Adrenal gland (tissue), 5 donors: Measurements from ENCODE around the gene HOXD9.

Experiments
- POLR2A ChIP-seq, 2 donors: fragments of 450-650 bp; IDR thresholded peaks; one replicate each; pipeline ENCODE4 v1.6.1; 2017; ENCODE audit warnings: antibody characterized with exemption in 2 of 2, mild to moderate bottlenecking in 2 of 2, moderate library complexity in 1 of 2
- TF ChIP-seq, protein P1 (sequence below), 6 experiments: fragments of 450-650 bp in 4 of 6; fragments of 200-600 bp in 2 of 6; sonication (generic) in 1 of 6; IDR thresholded peaks; 1 replicate in 5 of 6; 2 replicates in 1 of 6; pipeline versions ENCODE4 v1.5.1 to v1.8.0; 2016 to 2021; ENCODE audit warnings: antibody characterized with exemption in 6 of 6, mild to moderate bottlenecking in 2 of 6, moderate library complexity in 1 of 6
- donor health status: DM: no; HTN: no; CAD: no.

DNA sequence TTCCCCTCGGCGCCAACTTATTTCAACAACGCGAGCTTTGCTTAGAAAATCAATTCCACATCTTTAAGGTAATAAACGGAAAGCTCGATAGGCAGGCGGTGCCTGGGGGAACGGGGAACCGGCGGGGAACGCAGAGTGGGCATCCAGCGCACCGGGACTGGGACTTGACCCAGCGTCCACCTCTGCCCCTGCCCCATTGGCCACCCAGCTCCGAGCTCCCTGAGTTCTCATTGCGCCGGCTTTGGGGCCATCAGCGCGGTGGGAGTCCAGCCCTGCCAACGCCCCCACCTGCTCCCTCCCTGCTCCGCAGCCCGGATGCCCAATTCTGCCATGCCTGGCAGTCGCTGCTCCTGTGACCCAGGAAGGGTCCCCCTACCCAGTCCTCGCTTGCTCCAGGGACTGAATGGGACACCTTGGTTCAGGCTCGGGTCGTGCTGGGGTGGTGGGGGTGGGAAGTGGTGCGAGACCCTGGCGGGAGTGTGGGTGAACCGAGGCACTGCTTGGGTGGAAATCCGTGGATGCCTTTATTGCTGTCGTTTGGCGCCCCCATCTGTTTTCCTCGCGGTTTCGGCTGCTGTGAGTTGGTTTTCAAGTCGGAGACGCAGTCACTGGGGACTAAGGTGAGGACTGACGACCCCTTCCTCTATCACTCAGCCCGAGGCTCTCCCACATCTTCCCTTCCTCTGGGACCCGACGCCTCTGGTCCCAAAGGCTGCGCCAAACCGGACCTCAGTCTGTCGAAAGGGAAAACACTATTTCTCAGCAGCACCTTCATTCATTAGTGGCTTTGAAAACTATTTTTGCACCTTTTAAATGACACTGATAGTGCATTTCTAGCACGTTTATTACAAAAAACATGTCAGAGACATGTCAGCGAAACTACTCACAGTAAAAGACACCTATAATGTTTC is 36.4 kb upstream of the HOXD9 start:
- TF ChIP-seq, protein P1, sequence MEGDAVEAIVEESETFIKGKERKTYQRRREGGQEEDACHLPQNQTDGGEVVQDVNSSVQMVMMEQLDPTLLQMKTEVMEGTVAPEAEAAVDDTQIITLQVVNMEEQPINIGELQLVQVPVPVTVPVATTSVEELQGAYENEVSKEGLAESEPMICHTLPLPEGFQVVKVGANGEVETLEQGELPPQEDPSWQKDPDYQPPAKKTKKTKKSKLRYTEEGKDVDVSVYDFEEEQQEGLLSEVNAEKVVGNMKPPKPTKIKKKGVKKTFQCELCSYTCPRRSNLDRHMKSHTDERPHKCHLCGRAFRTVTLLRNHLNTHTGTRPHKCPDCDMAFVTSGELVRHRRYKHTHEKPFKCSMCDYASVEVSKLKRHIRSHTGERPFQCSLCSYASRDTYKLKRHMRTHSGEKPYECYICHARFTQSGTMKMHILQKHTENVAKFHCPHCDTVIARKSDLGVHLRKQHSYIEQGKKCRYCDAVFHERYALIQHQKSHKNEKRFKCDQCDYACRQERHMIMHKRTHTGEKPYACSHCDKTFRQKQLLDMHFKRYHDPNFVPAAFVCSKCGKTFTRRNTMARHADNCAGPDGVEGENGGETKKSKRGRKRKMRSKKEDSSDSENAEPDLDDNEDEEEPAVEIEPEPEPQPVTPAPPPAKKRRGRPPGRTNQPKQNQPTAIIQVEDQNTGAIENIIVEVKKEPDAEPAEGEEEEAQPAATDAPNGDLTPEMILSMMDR (IDR thresholded peaks at IDR 0.05), result peak in 4 of 6 experiments; percentile 21 to 47 (median 36)
- no peak for TF ChIP-seq POLR2A (IDR thresholded peaks at IDR 0.05)
